NCI-H510A (cell line): ENCODE results near the gene C2orf81.
A peak's percentile ranks its signal among the peaks of the same experiment; 100 is the strongest.

Experiments used
- DNase-seq: peaks from one replicate; lab custom pipeline; 2025; lab: John Stamatoyannopoulos, UW

The C2orf81 gene

DNA sequence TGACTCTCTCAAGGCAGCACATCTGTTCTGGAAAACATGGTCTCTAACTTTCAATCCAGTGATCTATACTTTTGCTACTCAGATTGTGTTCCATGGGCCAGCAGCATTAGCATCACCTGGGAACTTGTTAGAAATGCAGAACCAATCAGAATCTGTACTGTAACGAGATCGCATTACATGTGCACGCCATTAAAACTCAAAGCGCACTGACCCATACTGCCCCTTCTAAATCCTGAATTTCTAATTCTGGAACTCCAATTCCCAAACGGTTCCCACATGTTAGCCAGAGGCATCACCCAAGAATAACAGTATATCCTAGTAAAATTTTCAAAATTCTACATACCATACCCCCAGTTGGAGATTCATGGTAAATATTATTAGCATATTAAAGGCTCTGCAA, 30.8 kb downstream of the C2orf81 start:
- no peak for DNase-seq

DNA sequence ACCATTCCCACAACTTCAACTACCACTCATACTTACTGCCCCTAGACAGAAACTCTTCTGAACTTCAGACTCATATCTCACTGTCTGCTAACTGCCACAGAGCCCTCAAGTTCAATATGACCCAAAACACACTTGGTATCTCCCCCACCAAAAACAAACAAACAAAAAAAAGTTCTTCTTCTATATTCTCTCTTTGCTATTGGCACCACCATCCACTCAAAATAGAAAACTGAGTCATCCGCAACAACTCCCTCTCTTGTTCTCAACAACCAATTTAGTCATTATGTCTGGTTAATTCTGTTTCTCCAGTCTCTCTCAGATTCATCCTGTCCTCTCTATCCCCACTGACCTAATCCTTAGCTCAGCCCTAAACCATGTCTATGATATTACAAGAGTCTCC, 34.1 kb downstream of the C2orf81 start:
- no peak for DNase-seq

DNA sequence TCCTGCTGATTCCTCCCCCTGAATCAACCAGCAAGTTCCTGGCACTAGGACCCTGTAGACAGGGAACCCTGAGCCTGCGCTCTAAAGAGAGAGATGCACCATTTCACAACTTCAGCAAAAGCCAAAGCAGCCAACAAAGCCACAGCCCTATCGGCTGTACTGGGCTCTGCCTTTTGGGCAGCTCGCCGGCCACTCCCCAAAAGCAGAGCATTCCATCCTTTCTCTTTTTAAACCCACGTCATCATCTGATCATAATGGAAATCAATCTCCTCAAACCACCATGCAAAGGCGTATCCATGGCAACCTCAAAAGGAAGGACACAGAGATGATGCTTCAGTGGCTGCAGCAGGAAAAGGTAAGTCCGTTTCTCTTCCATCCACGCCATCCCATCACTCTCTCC, 36.0 kb downstream of the C2orf81 start:
- DNase-seq, result no peak

DNA sequence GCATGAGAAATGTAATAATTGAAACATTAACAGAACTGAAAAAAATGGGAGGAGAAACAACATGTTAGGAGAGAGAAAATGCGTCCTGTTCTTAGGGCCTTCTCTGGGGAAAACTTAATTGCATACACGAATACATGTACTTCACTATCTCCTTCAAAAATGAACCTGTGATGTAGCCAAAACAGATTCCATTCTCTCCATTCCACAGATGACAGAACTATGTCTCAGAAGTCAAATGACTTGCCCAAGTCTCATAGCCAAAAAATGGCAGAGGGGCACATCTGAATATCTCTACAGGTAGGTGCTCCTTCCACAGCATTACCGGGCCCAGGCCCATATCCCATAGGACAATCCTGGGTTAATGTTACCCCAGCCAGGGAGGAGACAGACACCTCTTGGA, 37.4 kb downstream of the C2orf81 start:
- DNase-seq, result no peak

DNA sequence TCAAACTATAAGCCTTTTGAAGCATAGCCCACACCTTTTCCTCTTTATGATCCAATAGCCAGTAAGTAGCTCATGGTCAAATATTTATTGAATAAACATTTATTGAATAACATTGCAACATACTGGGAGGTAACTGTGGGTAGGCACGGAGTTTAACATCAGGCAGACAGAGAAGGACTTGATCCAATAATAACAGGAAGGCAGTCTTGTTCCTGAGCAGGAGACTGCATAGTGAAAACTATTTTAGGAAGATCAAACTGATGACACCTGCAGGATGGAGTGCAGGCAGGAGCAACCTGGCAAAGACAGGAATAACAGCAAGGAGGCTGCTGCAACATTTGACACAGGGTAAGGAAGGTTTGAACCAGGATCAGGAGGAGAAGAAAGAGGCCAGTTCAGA, 38.2 kb downstream of the C2orf81 start:
- no peak for DNase-seq

DNA sequence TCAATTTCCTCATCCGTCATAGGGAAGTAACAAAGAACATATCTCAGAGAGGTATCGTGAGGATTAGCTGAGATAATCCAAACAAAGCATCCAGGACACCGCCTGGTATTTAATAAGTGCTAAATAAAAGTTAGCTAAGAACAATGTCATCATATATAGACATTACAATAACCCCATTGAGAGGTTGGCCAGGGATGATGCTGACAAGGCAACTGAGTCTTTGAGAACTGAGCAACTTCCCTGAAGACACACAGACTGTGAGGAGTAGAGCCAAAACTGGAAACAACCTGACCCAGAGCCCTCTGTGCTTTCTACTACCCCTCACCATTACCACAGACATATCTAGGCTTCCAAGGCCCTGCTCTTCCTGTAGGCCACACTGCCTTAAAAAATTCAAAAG, 39.7 kb downstream of the C2orf81 start:
- DNase-seq, result no peak

DNA sequence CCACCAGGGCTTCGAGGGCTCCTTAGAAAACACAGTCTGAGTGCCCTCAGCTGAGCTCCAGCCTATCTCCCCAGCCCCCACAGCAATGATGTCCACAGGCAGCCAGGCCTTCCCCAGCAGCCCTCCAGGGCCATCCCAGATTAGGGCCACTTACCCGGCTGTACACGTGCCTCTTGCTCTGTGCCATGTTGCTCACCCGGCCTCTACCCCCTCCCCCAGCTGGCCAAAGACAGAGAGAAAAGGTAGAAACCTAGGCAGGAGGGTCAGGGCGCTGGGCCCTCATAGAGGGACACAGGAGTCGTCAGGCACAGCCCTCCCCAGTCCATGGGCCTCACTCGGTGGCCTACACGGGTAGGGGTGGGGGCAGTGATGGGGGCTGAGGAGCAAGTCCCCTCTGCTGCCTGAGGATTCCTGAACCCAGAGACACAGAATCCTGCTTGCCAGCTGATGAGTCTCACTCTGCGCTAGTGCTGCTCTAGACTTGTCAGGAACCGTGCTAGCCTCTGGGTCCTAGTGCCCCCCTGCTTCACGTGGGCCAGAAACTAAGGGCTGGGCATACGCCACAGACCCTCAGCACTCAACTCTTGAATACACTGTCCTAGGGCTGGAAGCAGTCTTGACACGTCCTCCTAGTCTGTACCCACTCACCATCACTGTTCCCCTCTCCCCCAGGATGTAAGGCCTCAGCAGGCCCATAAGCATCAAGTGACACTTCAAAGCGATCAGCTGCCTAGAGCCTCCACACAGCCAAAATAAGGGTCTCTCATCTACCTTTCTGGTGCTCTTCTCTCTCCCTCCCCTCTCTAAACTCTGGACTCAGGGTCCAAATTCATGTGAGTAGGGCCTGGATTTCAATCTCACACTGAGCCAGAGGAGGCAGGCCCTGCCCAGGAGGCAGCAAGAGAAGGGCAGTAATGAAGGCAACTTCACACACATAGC, 41.3 kb downstream of the C2orf81 start, which contains the start of gene DCTN1:
TSS of gene DCTN1 (minus strand) at position 461 of the 939 bp plus-strand sequence. CDS start at position 187, 274 bp downstream.
- no peak for DNase-seq

DNA sequence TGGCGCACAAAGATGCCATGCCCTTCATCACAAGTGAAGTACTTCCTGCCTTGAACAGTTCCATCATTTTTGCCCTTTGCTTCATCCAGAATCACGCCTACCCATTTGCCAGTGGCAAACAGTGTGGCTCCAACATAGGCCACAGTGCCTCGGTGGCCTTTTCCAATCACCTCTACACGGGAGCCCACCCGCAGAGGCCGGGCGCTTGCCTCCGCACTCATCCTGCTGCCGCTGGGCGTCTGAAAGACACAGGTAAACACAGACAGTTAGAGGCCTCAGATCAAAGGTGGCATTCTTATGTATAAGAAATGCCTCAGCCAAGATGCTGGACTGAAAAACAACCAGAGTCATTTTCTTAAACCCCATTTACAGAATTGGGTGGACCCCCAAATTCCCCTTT, 43.4 kb downstream of the C2orf81 start:
- no peak for DNase-seq

DNA sequence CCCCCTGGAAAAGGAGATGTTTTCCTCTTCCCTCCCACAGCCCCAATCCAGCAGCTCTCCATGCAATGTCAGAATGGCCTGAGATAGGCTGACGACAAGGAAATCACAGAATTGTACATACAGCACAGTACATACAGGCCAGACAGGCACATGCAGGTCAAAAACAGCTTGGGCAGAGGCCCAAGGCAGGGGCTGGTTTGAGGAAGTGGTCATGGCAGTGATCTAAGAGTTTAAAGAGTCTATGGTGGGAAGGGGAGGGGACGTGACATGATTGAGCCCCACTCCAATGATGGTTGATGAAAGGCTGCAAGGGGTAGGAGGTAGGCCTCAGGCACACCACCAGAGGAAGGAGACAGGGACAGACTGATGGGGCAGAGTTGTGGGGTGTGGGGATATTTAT, 45.6 kb downstream of the C2orf81 start:
- DNase-seq, result no peak

DNA sequence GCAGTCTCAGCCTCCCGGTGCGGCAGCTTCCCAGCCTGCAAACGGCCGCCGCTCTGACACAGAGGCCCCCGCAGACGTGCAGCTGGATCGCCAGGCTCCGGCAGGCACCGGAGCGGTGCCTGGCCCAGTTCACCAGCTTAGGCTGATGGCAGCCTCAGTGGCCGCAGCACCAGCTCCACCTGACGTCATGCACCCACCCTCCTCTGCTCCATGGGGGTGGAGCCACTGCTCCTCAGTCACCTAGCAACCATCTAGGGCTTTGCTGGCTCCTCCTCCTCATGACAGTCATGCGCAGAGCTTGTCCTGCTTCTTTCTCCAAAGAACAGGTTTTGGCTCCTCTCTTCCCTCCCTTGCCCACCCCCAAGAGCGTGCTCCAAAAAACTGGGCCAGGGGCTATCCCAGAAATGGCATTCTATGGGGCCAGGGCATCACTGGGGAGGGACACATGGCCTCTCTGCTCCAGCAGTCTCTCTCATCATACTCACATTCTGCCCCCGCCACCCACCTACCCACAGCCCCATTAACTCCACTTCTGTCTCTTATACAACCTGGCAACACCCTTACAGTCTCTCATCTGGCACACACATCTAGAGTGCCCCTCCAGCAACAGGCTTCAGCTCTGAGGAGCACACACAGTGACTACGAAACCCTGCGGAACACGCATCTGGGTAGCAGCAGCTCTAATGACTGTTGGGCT, 46.8 kb downstream of the C2orf81 start:
- peak; percentile 83 for DNase-seq

DNA sequence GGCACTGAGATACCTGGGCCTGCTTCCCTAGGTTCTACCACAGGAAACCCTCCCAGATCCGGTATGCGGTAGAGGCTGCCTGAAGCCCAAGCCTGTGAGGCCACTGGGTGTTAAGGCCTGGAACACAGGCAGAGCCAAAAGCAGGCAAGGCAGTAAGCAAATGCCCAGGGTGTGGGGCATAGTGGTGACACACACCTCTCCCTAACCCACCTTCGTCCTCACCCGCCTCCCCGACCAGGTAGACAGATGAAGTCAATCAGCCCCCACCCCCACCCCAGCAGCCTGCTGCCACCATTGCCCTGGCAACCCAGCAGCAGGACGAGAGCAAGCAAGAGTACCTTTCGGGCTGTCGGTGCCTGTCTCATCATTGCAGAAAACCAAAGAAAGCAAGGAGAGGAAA, 47.4 kb downstream of the C2orf81 start:
- DNase-seq, result no peak

DNA sequence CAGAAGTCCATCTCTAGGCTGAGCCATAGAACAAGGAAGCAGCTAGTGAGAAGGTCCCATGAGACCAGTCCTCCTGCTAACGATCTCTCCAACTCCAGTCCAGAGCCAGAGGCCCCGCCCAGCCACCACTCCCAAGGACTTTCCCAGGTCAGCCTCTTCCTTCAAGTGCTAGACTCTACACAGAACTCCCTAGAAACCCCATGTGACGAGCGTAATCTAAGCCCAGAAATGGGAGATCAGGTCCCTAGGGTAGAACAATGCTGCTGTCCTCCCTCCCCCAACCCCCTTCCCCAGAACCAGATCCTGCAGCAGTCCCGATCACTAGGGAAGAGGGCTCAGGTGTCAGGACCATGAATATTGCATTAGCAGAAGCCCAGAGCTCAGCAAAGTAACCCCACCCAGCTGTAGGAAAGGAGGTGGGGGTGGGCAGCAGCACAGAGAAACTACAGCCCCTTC, 48.2 kb downstream of the C2orf81 start:
- DNase-seq, result no peak

DNA sequence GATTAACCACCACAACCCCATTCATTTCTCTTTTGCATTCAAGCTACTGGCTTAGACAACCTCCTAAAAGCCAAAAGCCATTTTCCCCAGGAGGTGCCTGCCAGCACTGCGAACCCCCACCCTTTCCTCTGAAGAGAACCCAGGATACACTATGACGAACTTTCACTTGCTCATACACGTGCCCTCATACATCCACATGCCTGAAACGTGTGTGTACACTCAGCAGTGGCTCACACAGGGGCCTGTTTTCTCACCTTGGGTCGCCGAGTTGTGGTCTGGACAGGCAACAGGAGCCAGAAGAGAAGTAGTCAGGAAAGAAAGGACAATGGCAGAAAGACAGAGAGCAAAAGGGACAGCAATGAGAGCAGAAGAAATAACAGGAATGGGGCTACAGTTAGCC, 48.7 kb downstream of the C2orf81 start:
- no peak for DNase-seq

DNA sequence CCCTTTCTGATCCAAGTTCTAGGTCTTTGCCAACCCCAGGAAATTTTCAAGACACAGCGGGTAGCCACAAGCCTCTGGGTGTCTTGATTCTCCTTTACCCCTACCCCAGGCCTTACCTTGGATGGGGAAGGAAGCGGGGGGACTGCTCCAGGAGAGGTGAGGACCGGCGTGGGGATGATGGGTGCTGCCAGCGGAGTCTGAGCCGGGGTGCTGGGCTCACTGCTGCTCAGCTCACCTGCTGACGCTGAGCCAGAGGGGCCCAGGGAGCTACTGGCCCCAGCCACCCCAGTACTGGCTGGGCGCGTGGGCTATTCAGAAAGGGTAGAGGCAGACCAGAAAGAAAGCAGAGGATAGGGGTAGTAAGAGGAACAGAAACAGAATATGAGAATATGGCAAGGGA, 50.0 kb downstream of the C2orf81 start:
- no peak for DNase-seq

DNA sequence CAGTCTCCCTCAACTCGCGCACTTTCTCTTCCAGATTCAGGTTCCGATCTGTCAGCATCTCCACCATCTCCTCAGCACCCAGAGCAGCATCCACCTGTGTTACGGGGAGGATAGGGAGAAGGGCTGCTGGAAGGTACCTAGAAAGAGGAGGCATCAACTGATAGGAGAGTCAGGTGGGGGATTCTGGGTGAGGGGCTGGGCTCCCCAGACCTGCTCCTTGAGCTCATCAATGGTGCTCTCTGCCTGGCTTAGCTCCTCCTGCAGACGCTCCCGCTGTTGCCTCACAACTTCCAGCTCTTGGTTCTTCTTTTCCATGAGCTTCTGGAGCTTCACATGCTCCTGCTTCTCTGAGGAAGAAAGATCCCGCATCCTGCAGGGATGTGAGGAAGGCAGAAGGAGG, 51.4 kb downstream of the C2orf81 start:
- DNase-seq, result no peak

DNA sequence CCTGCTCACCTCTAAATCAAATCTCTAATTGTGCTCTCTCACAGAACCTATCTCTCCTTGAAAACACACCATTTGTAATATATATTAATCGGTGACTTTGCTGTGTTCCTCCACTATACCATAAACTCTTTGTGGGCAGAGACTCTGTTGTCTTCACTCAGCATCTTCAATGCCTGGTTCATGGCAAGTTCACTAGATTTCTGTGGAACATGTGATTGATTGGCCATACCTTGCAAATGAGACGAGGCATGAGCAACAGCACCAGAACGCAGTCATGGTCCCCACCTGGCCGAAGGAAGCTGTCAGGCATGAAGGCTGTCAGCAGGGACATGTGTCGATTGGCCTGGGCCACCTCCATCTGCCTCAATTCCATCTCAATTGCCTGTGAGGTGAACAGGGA, 52.9 kb downstream of the C2orf81 start:
- no peak for DNase-seq

DNA sequence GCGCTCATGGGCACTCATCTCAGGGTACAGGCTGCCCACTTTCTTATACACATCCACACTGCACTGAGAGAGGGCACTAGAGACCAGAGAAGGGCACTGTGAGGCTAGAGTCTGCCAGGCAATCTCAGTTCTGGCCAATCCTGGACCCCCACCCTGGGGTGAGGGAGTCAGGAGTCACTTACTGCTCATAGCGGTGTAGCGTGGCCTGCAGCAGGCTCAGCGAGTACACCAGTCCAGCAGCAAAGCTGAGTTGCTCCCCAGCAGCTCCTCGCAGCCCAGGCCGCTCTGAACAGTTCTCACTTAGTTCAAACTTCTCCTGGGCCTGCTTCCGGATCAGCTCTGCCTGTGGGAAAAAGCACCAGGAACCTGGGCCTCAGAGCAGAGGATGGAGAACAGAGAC, 53.6 kb downstream of the C2orf81 start:
- no peak for DNase-seq

DNA sequence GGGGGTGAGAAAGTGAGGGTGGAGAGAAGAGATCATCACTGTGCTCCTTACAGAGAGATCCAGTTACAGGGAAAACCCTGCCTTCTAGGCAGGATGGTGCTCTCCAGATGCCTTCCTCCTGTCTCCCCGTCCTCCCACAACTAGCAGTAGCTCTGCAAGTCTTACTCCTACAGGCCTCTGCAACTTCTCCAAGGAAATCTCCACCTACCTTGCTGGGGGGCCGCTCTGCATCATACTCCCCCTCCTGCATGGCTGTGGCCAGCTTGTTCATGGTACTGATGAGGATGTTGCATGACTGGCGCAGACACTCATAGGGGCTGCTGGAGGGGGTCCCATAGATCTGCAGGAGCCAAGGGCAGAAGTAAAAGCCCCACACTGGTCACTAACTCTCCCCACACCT, 55.4 kb downstream of the C2orf81 start:
- DNase-seq, result no peak

DNA sequence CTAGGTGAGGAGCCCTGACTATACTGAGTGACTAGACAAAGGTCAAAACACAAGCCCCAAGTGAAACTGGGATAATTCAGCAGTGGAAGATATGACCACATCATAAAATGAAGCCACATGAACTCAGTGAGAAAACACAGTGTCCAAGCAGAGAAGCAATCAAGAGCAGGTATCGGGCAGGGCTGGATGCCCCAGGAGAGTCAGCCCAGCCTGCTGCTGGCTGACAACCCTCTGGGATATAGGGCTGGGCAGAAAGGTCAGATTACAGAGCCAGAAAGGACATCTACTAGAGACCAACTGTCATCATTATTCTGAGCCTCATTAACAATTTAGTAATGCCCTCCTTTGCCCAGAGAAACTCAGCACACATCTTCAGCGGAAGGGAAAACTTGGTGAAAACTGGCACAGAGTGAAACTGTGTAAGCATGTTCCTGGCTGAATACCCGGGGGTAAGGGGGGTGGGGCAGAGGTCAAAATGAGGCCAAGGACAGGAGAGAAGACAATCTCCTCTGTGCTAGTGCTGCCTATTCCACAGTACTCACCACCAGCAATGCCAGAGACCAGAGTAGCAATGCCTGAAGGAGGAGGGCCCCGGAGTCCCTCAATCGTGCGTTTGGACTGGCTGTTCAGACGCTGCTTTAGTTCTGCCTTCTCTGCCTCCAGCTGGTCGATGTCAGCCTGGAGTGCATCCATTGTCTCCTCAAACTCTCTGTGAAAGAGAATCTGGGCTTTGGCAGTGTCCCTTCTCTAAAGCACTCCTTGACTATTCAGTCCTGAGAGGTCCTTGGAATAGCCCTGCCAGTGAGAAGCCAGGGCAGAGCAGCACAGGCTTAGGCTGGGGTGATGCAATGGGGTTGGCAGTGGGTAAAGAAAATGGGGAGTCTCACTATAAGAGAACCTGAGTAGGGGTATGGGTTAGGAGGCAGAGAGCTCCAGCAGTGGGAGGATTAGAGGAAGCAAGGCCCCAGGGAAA, 56.6 kb downstream of the C2orf81 start:
- DNase-seq, result no peak
